GM19372 (cell line): Measurements from ENCODE around the gene XG.
"Not testable (repeated sequence)": the region's sequence is repeated elsewhere in the genome, so short reads cannot be mapped to it uniquely, and the experiment has no call there.

Source experiments
- ATAC-seq: cut with Tn5 transposase; IDR thresholded peaks from one replicate; pipeline ENCODE4 v1.9.1; 2021; ENCODE audit warnings: mild to moderate bottlenecking, low read depth, moderate library complexity; ENCODE audit not compliant: unreplicated experiment

The XG gene

DNA sequence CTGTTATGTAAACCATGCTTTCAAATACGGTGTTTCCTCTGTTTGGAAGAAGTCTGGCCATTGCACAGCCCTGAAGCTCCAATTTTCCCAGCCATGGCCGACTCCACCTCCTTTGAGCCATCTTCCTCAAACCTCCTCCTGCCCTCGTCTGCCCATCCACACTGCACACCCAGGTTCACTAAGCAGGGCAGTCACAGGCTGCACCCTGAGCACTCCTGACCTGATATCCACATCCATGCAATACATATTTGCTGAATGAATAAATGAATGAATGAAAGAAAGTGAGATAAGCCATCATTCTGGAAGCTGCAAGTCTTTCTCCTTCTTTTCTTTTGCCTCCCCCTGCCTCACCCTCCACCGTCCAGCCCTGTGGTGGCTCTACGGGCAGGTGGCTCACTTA lies 22.2 kb downstream of the XG start:
- no peak for ATAC-seq

- ATAC-seq = no peak
These were observed 22.9 kb downstream of the XG start for GRCh38 chrX:2774776-2775175.

- ATAC-seq = not testable (repeated sequence)
These were observed 28.8 kb downstream of the XG start for GRCh38 chrX:2780472-2781225.

DNA sequence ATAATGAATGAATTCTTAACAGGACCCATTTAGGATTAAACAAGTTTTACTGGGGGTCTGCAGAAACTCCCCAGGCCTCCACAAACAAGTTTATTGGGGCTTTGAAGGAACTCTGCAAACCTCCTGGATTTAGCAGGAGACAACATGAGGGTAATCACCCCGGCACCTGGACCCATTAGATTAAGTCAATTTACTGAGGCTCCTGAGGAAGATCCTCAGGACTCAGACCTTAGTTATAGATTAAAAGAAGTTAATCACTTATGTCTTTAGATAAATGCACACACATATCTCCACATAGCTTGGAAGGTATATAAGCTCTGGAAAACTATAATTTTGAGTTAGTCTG lies 29.4 kb downstream of the XG start:
- no peak for ATAC-seq

- ATAC-seq = no peak
These were observed 29.9 kb downstream of the XG start for GRCh38 chrX:2781698-2782097.

DNA sequence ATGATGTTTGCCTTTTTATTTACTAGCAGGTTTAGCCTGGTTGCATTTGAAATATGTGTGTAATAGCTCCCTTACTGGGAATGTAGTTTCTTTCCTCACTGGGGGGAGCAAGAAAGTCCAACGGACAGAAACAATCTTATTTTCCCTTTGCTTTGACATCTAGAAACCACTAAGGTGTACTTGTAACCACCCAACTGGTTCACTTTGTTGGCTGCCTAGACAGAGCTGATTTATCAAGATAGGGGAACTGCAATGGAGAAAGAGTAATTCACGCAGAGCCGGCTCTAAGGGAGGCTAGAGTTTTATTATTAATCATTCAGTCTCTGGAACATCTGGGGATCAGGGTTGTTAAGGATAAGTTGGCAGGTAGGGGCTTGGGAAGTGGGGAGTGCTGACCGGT lies 30.3 kb downstream of the XG start:
- no peak for ATAC-seq

- ATAC-seq = no peak
These were observed 30.9 kb downstream of the XG start for GRCh38 chrX:2782778-2783177.

GRCh38 chrX:2784026-2784425 lies 32.2 kb downstream of the XG start:
- no peak for ATAC-seq

DNA sequence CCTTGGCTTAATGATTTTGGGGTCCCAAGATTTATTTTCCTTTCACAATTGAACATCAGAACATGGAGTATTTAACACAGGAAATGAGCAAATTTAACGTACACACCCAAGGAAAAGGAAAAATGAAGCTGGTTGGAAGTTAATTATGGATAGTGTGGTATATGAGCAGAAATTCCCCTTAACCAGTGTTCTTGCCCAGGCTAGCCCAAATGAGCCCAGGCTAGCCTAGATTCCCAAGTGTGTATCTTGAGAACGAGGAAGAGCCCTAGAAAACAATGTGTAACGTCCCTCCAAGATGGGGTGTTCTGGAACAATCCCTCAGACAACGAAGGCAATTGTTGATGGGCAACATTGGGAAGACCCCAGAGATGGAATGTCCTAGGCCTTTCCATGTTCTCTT lies 33.7 kb downstream of the XG start:
- no peak for ATAC-seq

- ATAC-seq = no peak
These were observed 37.1 kb downstream of the XG start for GRCh38 chrX:2788980-2789379.

DNA sequence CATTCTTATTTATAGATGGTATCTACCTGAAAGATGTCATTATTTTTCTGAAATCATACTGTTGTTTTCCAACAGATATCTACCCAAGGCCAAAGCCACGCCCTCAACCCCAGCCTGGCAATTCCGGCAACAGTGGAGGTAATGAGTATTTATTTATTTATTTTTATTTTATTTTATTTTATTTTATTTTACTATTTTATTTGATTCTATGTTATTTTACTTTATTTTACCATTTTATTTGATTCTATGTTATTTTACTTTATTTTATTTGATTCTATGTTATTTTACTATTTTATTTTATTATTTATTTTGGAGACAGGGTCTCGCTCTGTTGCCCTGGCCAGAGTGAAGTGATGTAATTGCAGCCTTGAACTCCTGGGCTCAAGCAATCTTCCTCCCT lies 37.7 kb downstream of the XG start:
- ATAC-seq = no peak

- no peak for ATAC-seq
These were observed 41.9 kb downstream of the XG start for GRCh38 chrX:2793752-2794151.

- ATAC-seq = no peak
These were observed 42.5 kb downstream of the XG start for GRCh38 chrX:2794336-2794735.

- not testable (repeated sequence) for ATAC-seq
These were observed 45.0 kb downstream of the XG start for GRCh38 chrX:2796808-2797207.

GRCh38 chrX:2799369-2799768 lies 47.5 kb downstream of the XG start:
- no peak for ATAC-seq

- ATAC-seq = not testable (repeated sequence)
These were observed 48.1 kb downstream of the XG start for GRCh38 chrX:2799980-2800379.

DNA sequence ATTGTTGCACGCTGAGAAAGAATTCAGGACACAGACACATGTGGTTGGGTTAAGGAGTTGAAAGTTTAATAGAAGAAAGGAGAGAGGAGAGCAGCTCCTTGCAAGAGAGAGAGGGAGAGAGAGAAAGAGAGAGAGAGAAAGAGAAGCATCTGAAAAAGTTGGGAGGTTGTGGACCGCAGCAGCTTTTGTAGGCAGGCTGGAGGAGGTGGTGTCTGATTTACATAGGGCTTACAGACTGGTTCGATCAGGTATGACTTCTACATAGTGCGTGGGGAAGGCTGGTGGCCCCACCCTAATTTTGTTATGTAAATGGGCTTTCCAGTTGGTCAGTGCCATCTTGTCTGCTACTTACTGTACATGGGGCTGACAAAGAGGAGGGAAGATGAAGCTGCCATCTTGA lies 49.4 kb downstream of the XG start:
- no peak for ATAC-seq

GRCh38 chrX:2802376-2803090 lies 50.7 kb downstream of the XG start:
- not testable (repeated sequence) for ATAC-seq

- not testable (repeated sequence) for ATAC-seq
These were observed 51.6 kb downstream of the XG start for GRCh38 chrX:2803486-2803885.

GRCh38 chrX:2804106-2804843 lies 52.4 kb downstream of the XG start:
- not testable (repeated sequence) for ATAC-seq

- ATAC-seq = not testable (repeated sequence)
These were observed 53.0 kb downstream of the XG start for GRCh38 chrX:2804858-2805257.
